ENCODE data around the gene NBAS.

Gene NBAS

GRCh38 chr2:15560988-15561573 is at the start of gene NBAS:
TSS of gene NBAS (minus strand) at chr2:15561334. CDS start at chr2:15561304, 30 bp downstream.
- DNase-seq (ENCODE audit: low spot score) = peak; percentile 53

GRCh38 chr2:15610430-15610952 is 49.4 kb upstream of the NBAS start:
- no peak for DNase-seq (ENCODE audit: low spot score)

- DNase-seq (ENCODE audit: low spot score) = no peak
Observed at GRCh38 chr2:15609341-15610042, 48.4 kb upstream of the NBAS start.

GRCh38 chr2:15608392-15608761 is 47.2 kb upstream of the NBAS start:
- DNase-seq (ENCODE audit: low spot score) = no peak

- DNase-seq (ENCODE audit: low spot score) = no peak
Observed at GRCh38 chr2:15607709-15608391, 46.7 kb upstream of the NBAS start.

- DNase-seq (ENCODE audit: low spot score) = no peak
Observed at GRCh38 chr2:15606481-15607441, 45.6 kb upstream of the NBAS start.

GRCh38 chr2:15605721-15606120 is 44.6 kb upstream of the NBAS start:
- DNase-seq (ENCODE audit: low spot score) = no peak

- no peak for DNase-seq (ENCODE audit: low spot score)
Observed at GRCh38 chr2:15603948-15604347, 42.8 kb upstream of the NBAS start.

- no peak for DNase-seq (ENCODE audit: low spot score)
Observed at GRCh38 chr2:15603044-15603765, 42.1 kb upstream of the NBAS start.

GRCh38 chr2:15602393-15602792 is 41.3 kb upstream of the NBAS start:
- DNase-seq (ENCODE audit: low spot score) = no peak

GRCh38 chr2:15601681-15602080 is 40.5 kb upstream of the NBAS start:
- no peak for DNase-seq (ENCODE audit: low spot score)

GRCh38 chr2:15599994-15600393 is 38.9 kb upstream of the NBAS start:
- DNase-seq (ENCODE audit: low spot score) = no peak

- no peak for DNase-seq (ENCODE audit: low spot score)
Observed at GRCh38 chr2:15596968-15597367, 35.8 kb upstream of the NBAS start.

GRCh38 chr2:15596350-15596749 is 35.2 kb upstream of the NBAS start:
- no peak for DNase-seq (ENCODE audit: low spot score)

- DNase-seq (ENCODE audit: low spot score) = no peak
Observed at GRCh38 chr2:15595936-15596335, 34.8 kb upstream of the NBAS start.

- no peak for DNase-seq (ENCODE audit: low spot score)
Observed at GRCh38 chr2:15595342-15595905, 34.3 kb upstream of the NBAS start.

GRCh38 chr2:15594291-15595256 is 33.4 kb upstream of the NBAS start:
- DNase-seq (ENCODE audit: low spot score) = no peak

GRCh38 chr2:15593327-15593705 is 32.2 kb upstream of the NBAS start:
- DNase-seq (ENCODE audit: low spot score) = no peak

- DNase-seq (ENCODE audit: low spot score) = peak; percentile 59
Observed at GRCh38 chr2:15591692-15592463, 30.7 kb upstream of the NBAS start, which contains the start of gene DDX1. TSS of gene DDX1 (plus strand) at chr2:15591868. CDS start at chr2:15591934, 66 bp downstream.
